HG02610 (cell line): ENCODE measurements around the gene ZNRD2.

Experiments used
- ATAC-seq: cut with Tn5 transposase; IDR thresholded peaks from one replicate; pipeline ENCODE4 v1.9.1; 2021; ENCODE audit warnings: mild to moderate bottlenecking, moderate library complexity; ENCODE audit not compliant: unreplicated experiment

ZNRD2 gene

GRCh38 chr11:65621460-65621859 lies 51.2 kb downstream of the ZNRD2 start:
- no peak for ATAC-seq
